Astrocyte of the cerebellum (primary cell): ENCODE data around the gene PRDM16.

Experiments used
- DNase-seq: peaks from one replicate; pipeline ENCODE4 v3.0.0-alpha.2; 2011; ENCODE audit warnings: low read depth
- H3K4me3 ChIP-seq: 2 replicates; pipeline ENCODE4 v1.5.1; 2011; ENCODE audit warnings: mild to moderate bottlenecking, low read depth, low read length, moderate library complexity
- CTCF ChIP-seq: IDR thresholded peaks from 2 replicates; pipeline ENCODE4 v1.5.1; 2012; ENCODE audit warnings: low read length, low read depth, moderate library complexity, mild to moderate bottlenecking; ENCODE audit errors: missing control alignments
- in situ Hi-C: cut with HindIII; loops from 2 replicates; pipeline ENCODE4 v1.10.0; 2017; ENCODE audit warnings: low sequenced_read_pairs

Gene PRDM16

GRCh38 chr1:3337798-3338724 is 269.1 kb downstream of the PRDM16 start:
- H3K4me3 ChIP-seq: no peak overlapping the region
- no peak for TF ChIP-seq CTCF
- in situ Hi-C loops: loop anchor here (10.0 kb wide), 1 partner anchor 67 kb away; no protein-coding TSS in a partner anchor
- DNase-seq: no peak

DNA sequence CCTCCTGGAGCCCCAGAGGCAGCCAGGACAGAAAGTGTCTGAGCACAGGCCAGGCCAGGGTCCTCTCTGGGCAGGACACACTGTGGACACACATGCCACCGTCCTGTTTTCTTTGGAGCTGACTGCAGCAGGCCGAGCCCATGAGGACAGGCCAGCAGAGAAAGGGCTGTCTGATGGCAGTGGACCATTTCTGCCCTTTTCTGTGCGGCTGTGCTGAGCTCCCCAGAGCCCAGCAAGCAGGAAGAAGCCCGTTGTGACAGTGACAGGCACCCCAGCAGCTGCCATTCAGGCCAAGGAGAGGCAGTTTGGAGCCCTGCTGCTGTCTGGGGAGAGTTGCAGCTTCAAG is 269.7 kb downstream of the PRDM16 start:
- TF ChIP-seq CTCF: no peak
- DNase-seq: no peak
- no peak overlapping the region for H3K4me3 ChIP-seq
- in situ Hi-C loops: loop anchor here (10.0 kb wide), 1 partner anchor 66 kb away; no protein-coding TSS in a partner anchor

GRCh38 chr1:3339856-3340255 is 270.9 kb downstream of the PRDM16 start:
- no peak for TF ChIP-seq CTCF

GRCh38 chr1:3340548-3341235 is 271.7 kb downstream of the PRDM16 start:
- in situ Hi-C loops: no loop called here
- no peak overlapping the region for H3K4me3 ChIP-seq
- DNase-seq: no peak
- TF ChIP-seq CTCF: no peak

More at GRCh38 chr1:3339856-3340255, 270.9 kb downstream of the PRDM16 start:
- no peak for DNase-seq
- in situ Hi-C loops: loop anchor here (10.0 kb wide), 1 partner anchor 65 kb away; no protein-coding TSS in a partner anchor
- H3K4me3 ChIP-seq: no peak overlapping the region

- no peak overlapping the region for H3K4me3 ChIP-seq
- DNase-seq: no peak
- no peak for TF ChIP-seq CTCF
- in situ Hi-C loops: no loop called here
Observed at GRCh38 chr1:3341236-3341994, 272.4 kb downstream of the PRDM16 start.

- no peak for DNase-seq
- TF ChIP-seq CTCF: no peak
- in situ Hi-C loops: no loop called here
- no peak overlapping the region for H3K4me3 ChIP-seq
Observed at GRCh38 chr1:3342960-3343359, 274.0 kb downstream of the PRDM16 start.
